Measurements from ENCODE around the gene AS3MT. TPM values are rescaled to one million over a fixed set of nuclear protein-coding genes. Genes with fewer than 3 reads are reported as not detected.

Gene AS3MT
- total and polyA plus RNA-seq, 10 of the 15 experiments (the other 5 are each of a cell fraction or from before 2014, with no cell fraction given), result 0.11 to 1.0 (median 0.39) TPM; not detected in 2

- Histone ChIP-seq H3K27me3 (replicated peaks in 1 of 2; ENCODE audit: control insufficient read depth in 2 of 2, insufficient read depth in 2 of 2, low read length in 1 of 2) (no peaks in the 10 kb centered on the region), H3K4me1 (ENCODE audit: control insufficient read depth, insufficient read depth, low read length) (no peaks in the 10 kb centered on the region), H3K4me3 (no peak overlapping the region), H3K36me3 (ENCODE audit: control insufficient read depth in 2 of 2, insufficient read depth in 2 of 2, low read length in 1 of 2) (no peaks in the 10 kb centered on the region), H4K20me1 (ENCODE audit: control insufficient read depth, insufficient read depth) (no peaks in the 10 kb centered on the region), H3K9me3 (replicated peaks; ENCODE audit: control insufficient read depth, insufficient read depth, low read length) (no peaks in the 10 kb centered on the region), H3K9ac (ENCODE audit: control insufficient read depth, insufficient read depth, low read length) (no peak overlapping the region), H3K27ac (ENCODE audit: control insufficient read depth, insufficient read depth) (no peak overlapping the region), H3K79me2 (ENCODE audit: control insufficient read depth, insufficient read depth, low read length) (no peaks in the 10 kb centered on the region), H3K4me2 (ENCODE audit: control insufficient read depth, insufficient read depth) (no peak overlapping the region), H2AFZ (ENCODE audit: control insufficient read depth, low read depth, low read length) (no peak overlapping the region)
- FAIRE-seq (no peak), DNase-seq (ENCODE audit: low read depth, low spot score) (no peak), ATAC-seq (no peak)
- in situ Hi-C loops (cut with MboI), result no loop called here
- CTCF ChIA-PET, result interaction anchor here (0.7 kb wide), 1 partner anchor 73 kb away, joined by 3 read pairs; no protein-coding TSS in a partner anchor
- TF ChIP-seq NRF1 (conservative IDR thresholded peaks at IDR 0.05; ENCODE audit: low read depth, low read length) (no peak), MTA2 (IDR thresholded peaks at IDR 0.05; ENCODE audit: low read depth) (no peak)
- intact Hi-C loops (cut with micrococcal nuclease; ENCODE audit: unreplicated experiment), result no loop called here
- SMC1A ChIA-PET (ENCODE audit: uncharacterized antibody, unreplicated experiment), result interaction anchor here (1.0 kb wide), 1 partner anchor 10 kb away, joined by 4 read pairs; no protein-coding TSS in a partner anchor
- 48% methylated on average over 2 of the region's 2 CpGs for WGBS (ENCODE audit: insufficient coverage, insufficient replicate concordance, low lambda C conversion rate, missing lambda C conversion rate)
- POLR2A ChIA-PET, result no interaction called here
- RAD21 ChIA-PET (ENCODE audit: unreplicated experiment), result no interaction called here
- BruUV-seq (replicated peaks), result no TSS peak
These were observed 77.7 kb downstream of the AS3MT start for GRCh38 chr10:102946992-102947391.

- in situ Hi-C loops (cut with MboI) (no loop called here), intact Hi-C loops (cut with micrococcal nuclease; ENCODE audit: unreplicated experiment) (no loop called here)
- no peak overlapping the region for H3K9ac ChIP-seq (ENCODE audit: control insufficient read depth, insufficient read depth, low read length)
- H4K20me1 ChIP-seq (ENCODE audit: control insufficient read depth, insufficient read depth), result no peaks in the 10 kb centered on the region
- POLR2A ChIA-PET, result no interaction called here
- H3K4me2 ChIP-seq (ENCODE audit: control insufficient read depth, insufficient read depth), result no peak overlapping the region
- BruUV-seq (replicated peaks), result no TSS peak
- no peaks in the 10 kb centered on the region for H3K36me3 ChIP-seq (ENCODE audit: control insufficient read depth in 2 of 2, insufficient read depth in 2 of 2, low read length in 1 of 2)
- H2AFZ ChIP-seq (ENCODE audit: control insufficient read depth, low read depth, low read length), result no peak overlapping the region
- SMC1A ChIA-PET (ENCODE audit: uncharacterized antibody, unreplicated experiment), result no interaction called here
- 73% methylated on average over 4 of the region's 4 CpGs for WGBS (ENCODE audit: insufficient coverage, insufficient replicate concordance, low lambda C conversion rate, missing lambda C conversion rate)
- CTCF ChIA-PET, result no interaction called here
- ATAC-seq, result no peak
- H3K27me3 ChIP-seq (replicated peaks in 1 of 2; ENCODE audit: control insufficient read depth in 2 of 2, insufficient read depth in 2 of 2, low read length in 1 of 2), result no peaks in the 10 kb centered on the region
- RAD21 ChIA-PET (ENCODE audit: unreplicated experiment), result no interaction called here
- H3K79me2 ChIP-seq (ENCODE audit: control insufficient read depth, insufficient read depth, low read length), result no peaks in the 10 kb centered on the region
- H3K4me3 ChIP-seq, result no peak overlapping the region
- no peak for FAIRE-seq
- H3K27ac ChIP-seq (ENCODE audit: control insufficient read depth, insufficient read depth), result no peak overlapping the region
- H3K9me3 ChIP-seq (replicated peaks; ENCODE audit: control insufficient read depth, insufficient read depth, low read length), result no peaks in the 10 kb centered on the region
- DNase-seq (ENCODE audit: low read depth, low spot score), result no peak
- H3K4me1 ChIP-seq (ENCODE audit: control insufficient read depth, insufficient read depth, low read length), result no peaks in the 10 kb centered on the region
- no peak for TF ChIP-seq DPF2 (IDR thresholded peaks at IDR 0.05)
- TF ChIP-seq MTA2 (IDR thresholded peaks at IDR 0.05; ENCODE audit: low read depth), result no peak
- TF ChIP-seq ZNF24 (IDR thresholded peaks at IDR 0.05), result no peak
- no peak for TF ChIP-seq MEF2B (IDR thresholded peaks at IDR 0.05; ENCODE audit: partially characterized antibody, poor library complexity, severe bottlenecking)
- TF ChIP-seq POLR2AphosphoS5 (IDR thresholded peaks at IDR 0.05; ENCODE audit: low read length), result no peak
- TF ChIP-seq USF2 (IDR thresholded peaks at IDR 0.05; ENCODE audit: borderline replicate concordance, low read depth, low read length), result no peak
- no peak for TF ChIP-seq CEBPZ (IDR thresholded peaks at IDR 0.05; ENCODE audit: low read depth, low read length)
- no peak for TF ChIP-seq HDAC2 (IDR thresholded peaks at IDR 0.05)
- no peak for TF ChIP-seq IRF3 (IDR thresholded peaks at IDR 0.05)
- no peak for TF ChIP-seq TCF12 (IDR thresholded peaks at IDR 0.05; ENCODE audit: low read depth, low read length)
- TF ChIP-seq EZH2 (IDR thresholded peaks at IDR 0.05; ENCODE audit: borderline replicate concordance, control insufficient read depth, low read depth, low read length), result no peak
- no peak for TF ChIP-seq IKZF2 (IDR thresholded peaks at IDR 0.05)
- no peak for TF ChIP-seq POLR2AphosphoS2 (IDR thresholded peaks at IDR 0.05; ENCODE audit: low read depth, low read length)
These were observed 78.9 kb downstream of the AS3MT start for GRCh38 chr10:102948176-102948575.
